ENCODE measurements around the gene BRCC3. TPM values are rescaled to one million over a fixed set of nuclear protein-coding genes. Genes with fewer than 3 reads are reported as not detected.

Gene BRCC3
- total RNA-seq, 3 donors from 2014 or later: 21.7 to 25.6 (median 23.1) TPM

DNA sequence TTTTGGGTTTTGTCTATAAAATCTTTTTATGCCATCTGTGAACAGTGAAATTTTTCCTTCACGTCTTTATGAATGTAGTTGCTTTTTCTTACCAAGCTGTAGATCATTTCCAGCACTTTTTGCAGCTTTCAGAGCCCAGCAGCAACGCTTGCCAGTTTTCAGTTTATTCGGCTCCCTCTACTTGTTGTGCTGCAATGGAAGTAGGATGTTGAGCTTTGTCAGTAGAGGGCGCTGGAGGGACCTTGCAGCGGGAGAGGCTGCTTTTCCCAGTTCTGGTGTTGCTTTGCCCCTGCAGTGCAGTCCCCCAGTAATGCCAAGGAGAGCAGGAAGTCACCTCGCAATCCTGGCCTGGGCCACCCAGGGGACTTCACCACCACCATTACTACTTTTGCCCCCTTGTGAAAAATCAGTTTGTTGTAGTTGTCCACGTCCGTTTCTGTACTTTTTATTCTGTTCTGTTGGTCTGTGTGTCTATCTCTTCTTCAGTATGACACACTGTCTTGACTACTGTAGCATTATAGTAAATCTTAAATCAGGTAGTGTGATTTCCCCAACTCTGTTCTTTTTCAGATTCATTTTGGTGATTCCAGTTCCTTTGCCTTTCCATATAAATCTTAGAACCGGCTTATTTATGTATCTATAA is 22.2 kb upstream of the BRCC3 start:
- Mint-ChIP-seq H3K9me3 (no peaks in the 10 kb centered on the region), H3K27me3 (ENCODE audit: low read depth) (no peaks in the 10 kb centered on the region), H3K4me3 (peak overlapping the region; percentile 11), H3K4me1 (ENCODE audit: low read depth) (peaks cover 30% of the 10 kb centered on the region), H3K36me3 (ENCODE audit: insufficient read depth) (peaks cover 35% of the 10 kb centered on the region)
- ATAC-seq (no peak), DNase-seq (peak; percentile 40)

DNA sequence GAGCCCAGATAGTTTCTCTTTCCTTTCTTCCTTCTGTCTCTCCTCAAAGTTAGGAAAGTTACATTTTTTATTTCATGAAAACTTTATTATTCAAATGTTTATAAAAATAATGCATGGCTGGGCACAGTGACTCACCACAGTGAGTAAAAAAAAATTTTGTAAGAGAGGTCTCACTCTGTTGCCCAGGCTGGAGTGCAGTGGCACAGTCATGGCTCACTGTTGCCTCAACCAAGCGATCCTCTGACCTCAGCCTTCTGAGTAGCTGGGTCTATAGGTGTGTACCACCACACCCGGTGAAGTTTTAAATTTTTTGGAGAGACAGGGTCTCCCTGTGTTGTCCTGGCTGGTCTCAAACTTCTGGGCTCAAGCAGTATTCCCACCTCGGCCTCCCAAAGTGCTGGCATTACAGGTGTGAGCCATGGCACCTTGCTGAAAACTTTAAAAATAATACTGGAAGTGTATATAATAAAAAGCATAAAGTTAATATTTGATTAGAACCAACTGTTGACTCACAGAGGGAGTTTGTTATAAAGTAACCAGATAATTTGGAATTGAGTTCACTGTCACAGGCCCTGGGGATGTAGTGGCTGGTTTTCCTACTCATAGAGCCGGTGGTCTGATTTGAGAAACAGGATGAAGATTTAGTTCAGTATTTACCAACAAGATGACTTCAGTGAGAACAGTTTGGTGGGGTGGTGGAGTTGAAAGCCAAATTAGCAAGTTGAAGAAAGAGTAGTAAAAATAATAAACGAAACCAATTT is 18.4 kb upstream of the BRCC3 start:
- Mint-ChIP-seq H3K4me1 (ENCODE audit: low read depth) (peaks cover 47% of the 10 kb centered on the region), H3K9me3 (no peaks in the 10 kb centered on the region), H3K4me3 (no peak overlapping the region), H3K27me3 (ENCODE audit: low read depth) (no peaks in the 10 kb centered on the region), H3K36me3 (ENCODE audit: insufficient read depth) (peaks cover 27% of the 10 kb centered on the region)
- DNase-seq (no peak), ATAC-seq (no peak)

DNA sequence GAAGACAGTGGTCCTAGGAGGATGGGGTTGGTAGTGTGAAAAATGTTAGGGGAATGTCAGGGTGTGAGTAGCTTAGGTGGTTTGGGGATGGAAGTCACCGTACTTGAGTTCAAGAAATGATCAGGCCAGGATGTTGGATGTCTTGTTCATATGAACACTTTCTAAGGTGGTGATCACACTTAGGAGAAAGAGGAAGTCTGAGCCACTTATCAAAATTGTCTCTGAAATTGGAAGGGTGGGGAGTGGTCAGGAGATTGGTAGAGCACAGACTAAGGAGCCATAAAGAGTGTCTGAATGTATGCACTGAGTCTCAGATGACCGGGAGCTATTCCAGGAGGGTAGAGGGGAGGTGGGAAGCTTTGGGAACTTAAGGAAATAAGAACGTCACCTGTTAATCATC is 17.7 kb upstream of the BRCC3 start:
- H3K27me3 Mint-ChIP-seq (ENCODE audit: low read depth): no peaks in the 10 kb centered on the region

DNA sequence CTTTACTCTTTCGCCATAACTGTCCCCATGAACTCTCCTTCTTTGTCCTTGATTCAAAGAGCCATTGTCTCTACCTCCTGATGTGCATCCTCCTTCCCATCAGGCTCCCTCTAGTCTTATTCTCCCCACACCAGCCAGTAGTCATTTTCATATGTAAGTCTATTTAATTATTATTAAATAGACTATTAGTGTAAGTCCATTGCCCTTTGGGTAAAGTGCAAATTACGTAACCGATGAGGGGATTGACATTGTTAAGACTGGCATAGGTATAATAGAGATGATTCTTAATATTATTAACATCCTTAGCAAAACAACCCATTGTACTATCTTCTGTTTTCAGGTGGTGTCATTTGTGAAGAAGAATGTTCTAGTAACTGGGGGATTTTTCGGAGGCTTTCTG is 17.1 kb upstream of the BRCC3 start:
- Mint-ChIP-seq H3K9me3 (no peaks in the 10 kb centered on the region), H3K4me1 (ENCODE audit: low read depth) (peaks cover 40% of the 10 kb centered on the region)
- ATAC-seq: no peak

More for the DNA sequence above, 17.7 kb upstream of the BRCC3 start:
- no peaks in the 10 kb centered on the region for H3K9me3 Mint-ChIP-seq
- DNase-seq: no peak
- no peak for ATAC-seq
- H3K4me1 Mint-ChIP-seq (ENCODE audit: low read depth): peaks cover 46% of the 10 kb centered on the region
- H3K4me3 Mint-ChIP-seq: no peak overlapping the region
- peaks cover 23% of the 10 kb centered on the region for H3K36me3 Mint-ChIP-seq (ENCODE audit: insufficient read depth)

DNA sequence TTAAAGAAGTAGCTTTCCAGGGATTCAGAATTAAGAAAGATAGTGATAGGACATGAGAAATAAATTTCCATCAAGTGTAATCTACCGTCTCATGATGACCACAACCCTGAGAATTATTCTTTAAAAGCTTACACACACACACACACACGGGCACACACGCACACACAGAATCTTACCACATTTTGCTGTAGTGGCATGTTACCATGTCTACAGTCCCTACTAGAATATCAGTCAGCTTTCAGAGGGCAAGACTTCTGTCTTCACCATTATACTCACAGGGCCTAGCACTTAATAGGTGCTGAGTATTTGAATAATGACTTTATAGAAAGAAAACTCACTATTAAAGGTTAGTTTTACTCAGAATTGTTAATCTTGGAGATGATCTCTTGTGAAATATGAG is 15.8 kb upstream of the BRCC3 start:
- ATAC-seq (no peak), DNase-seq (no peak)
- H3K27me3 Mint-ChIP-seq (ENCODE audit: low read depth): no peaks in the 10 kb centered on the region
- peaks cover 32% of the 10 kb centered on the region for H3K4me1 Mint-ChIP-seq (ENCODE audit: low read depth)
- H3K36me3 Mint-ChIP-seq (ENCODE audit: insufficient read depth): peaks cover 20% of the 10 kb centered on the region
- H3K4me3 Mint-ChIP-seq: no peak overlapping the region
- no peaks in the 10 kb centered on the region for H3K9me3 Mint-ChIP-seq

More for the DNA sequence above, 17.1 kb upstream of the BRCC3 start:
- Mint-ChIP-seq H3K4me3 (no peak overlapping the region), H3K27me3 (ENCODE audit: low read depth) (no peaks in the 10 kb centered on the region), H3K36me3 (ENCODE audit: insufficient read depth) (peaks cover 20% of the 10 kb centered on the region)
- no peak for DNase-seq

DNA sequence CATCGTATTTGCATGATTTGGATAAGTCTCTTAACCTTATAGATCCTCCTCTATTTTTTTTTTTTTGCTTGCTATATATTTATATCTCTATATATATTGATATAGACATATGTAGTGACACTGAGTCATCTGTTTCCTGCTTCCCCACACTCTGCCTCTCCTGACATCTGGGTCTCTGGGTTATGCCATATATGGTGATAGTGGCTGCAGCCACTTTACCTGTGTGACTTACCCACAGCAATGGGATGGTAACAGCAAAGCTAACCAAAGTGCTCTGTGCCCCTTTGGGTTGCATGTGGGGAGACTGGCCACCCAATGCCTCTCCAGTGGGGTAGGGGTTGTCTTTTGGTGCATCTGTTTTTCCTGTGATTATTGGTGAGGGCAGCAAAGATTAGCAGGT is 14.8 kb upstream of the BRCC3 start:
- no peak for DNase-seq
- Mint-ChIP-seq H3K4me1 (ENCODE audit: low read depth) (peaks cover 24% of the 10 kb centered on the region), H3K4me3 (no peak overlapping the region), H3K9me3 (no peaks in the 10 kb centered on the region), H3K27me3 (ENCODE audit: low read depth) (no peaks in the 10 kb centered on the region), H3K36me3 (ENCODE audit: insufficient read depth) (peaks cover 18% of the 10 kb centered on the region)
- ATAC-seq: no peak

DNA sequence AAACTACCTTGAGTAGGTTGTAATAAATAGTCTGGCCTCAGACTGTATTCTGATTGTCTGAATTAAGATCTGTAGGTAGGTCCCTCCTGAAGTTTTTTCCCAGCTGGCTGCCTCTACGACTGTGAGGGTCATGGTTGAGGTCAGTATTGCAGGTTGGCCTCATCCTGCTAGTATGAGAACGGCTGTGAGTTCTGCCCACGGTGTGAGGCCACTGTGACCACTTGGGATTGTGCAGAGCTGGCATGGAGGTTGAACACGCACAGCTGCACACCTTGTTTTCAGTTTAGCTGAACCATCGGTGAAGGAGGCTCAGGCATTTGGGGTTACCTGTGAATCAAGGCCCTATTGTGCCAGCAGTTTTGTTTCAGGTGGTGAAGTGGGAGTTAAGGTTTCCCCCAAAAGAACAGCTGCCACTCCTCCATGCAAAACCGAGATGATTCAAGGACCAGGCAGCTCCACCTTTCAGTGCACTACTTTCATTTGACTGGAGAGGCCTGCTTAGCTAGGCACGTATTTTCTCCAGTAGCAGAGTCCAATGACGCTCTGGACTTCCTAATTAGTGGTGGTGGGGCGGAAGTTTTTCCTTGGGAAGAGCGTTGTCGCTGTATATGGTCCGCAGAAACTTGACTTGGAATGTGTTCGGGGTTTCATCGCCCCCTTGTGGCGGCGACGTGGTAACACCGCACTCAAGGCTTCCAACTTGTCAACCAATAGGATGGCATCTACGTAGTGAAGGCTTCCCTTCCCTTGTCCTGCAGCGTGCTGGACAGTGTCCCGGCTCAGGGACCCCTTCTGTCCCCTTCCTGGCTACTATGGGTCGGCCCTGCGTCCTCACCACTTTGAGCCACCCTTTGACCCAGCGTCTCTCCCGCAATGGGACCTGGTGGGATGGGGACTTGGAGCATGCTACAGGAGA is 14.2 kb upstream of the BRCC3 start:
- H3K4me1 Mint-ChIP-seq (ENCODE audit: low read depth): peaks cover 23% of the 10 kb centered on the region
- H3K36me3 Mint-ChIP-seq (ENCODE audit: insufficient read depth): peaks cover 15% of the 10 kb centered on the region
- no peaks in the 10 kb centered on the region for H3K9me3 Mint-ChIP-seq
- no peaks in the 10 kb centered on the region for H3K27me3 Mint-ChIP-seq (ENCODE audit: low read depth)
- DNase-seq (peak; percentile 41), ATAC-seq (peak; percentile 76 to 83)
- H3K4me3 Mint-ChIP-seq: peak overlapping the region; percentile 45

DNA sequence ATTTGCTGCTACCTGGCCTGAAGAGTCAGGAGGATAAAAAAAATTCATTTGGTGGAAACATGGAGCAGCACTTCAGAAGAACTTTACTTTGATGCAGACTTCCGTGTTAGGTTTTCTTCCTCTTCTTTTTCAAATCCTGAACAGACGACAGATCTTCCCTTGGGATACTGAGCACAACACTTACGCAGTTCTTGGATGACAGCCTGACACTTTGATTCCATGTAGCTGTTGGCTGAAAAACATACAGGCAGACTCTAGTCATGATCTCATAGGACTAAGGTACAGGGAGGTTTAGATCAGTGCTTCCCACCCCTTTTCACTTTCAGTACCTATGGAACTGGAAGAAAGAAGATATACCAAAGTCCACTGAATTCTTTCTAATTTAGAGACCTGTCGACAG is 9.5 kb upstream of the BRCC3 start:
- H3K4me3 Mint-ChIP-seq: no peak overlapping the region
- H3K4me1 Mint-ChIP-seq (ENCODE audit: low read depth): peaks cover 10% of the 10 kb centered on the region
- DNase-seq (no peak), ATAC-seq (no peak)
- H3K27me3 Mint-ChIP-seq (ENCODE audit: low read depth): no peaks in the 10 kb centered on the region
- no peaks in the 10 kb centered on the region for H3K9me3 Mint-ChIP-seq
- peaks cover 4% of the 10 kb centered on the region for H3K36me3 Mint-ChIP-seq (ENCODE audit: insufficient read depth)

DNA sequence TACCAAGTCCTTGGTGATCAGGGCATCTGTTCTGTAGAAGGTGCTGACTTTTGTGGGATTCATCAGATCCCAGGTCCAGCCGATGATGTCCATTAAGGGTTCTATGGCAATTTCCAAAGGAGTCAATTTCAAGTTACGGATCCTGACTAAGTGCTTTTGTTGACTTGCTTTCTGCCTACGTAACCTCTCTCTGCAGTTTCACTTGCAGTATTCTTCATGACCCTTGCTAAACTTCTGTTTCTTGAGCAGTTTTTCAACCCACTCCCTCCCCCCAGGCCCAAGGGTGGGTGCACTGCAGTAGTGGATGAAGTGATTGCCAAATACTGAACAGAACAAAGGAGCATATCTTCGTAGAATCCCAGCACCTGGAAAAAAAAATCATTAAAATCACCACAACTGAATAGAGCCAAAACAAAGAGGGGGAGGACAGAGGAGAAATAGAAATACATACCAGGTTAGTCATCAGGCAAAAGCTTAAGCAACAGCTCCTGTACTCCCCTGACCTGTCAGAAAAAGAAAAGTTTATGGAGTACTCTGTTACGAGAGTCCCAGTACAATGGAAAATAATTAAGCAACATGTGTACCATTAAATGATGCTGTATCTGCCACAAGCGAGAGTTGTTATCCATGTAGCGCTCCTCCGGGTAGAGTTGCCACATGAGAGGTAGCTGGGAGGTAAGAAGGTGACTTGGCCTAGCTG is 6.1 kb upstream of the BRCC3 start:
- Mint-ChIP-seq H3K36me3 (ENCODE audit: insufficient read depth) (peaks cover 5% of the 10 kb centered on the region), H3K27me3 (ENCODE audit: low read depth) (no peaks in the 10 kb centered on the region), H3K4me3 (no peak overlapping the region), H3K9me3 (no peaks in the 10 kb centered on the region), H3K4me1 (ENCODE audit: low read depth) (peaks cover 20% of the 10 kb centered on the region)
- no peak for ATAC-seq
- DNase-seq: no peak

DNA sequence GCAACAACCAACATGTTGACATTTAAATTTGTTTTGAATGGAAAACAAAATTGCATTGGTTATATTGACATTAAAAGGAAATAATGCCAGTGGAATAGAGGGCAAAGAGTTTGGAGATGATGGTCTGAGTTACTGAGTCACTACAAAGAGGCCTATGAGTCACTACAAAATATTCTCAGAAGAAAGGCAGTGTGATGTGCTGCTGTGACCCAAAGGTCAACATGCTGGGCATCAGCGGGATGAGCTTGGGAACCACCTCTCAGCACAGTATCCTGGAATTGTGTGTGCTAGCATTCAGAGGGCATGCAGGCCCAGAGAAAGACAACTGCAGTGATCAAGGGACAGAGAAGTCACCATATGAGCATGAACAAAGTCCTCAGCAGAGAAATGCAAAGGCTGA is 3.1 kb upstream of the BRCC3 start:
- H3K27me3 Mint-ChIP-seq (ENCODE audit: low read depth): no peaks in the 10 kb centered on the region
- H3K9me3 Mint-ChIP-seq: no peaks in the 10 kb centered on the region
- H3K4me3 Mint-ChIP-seq: no peak overlapping the region
- no peak for DNase-seq
- peaks cover 4% of the 10 kb centered on the region for H3K36me3 Mint-ChIP-seq (ENCODE audit: insufficient read depth)
- ATAC-seq: no peak
- H3K4me1 Mint-ChIP-seq (ENCODE audit: low read depth): peaks cover 30% of the 10 kb centered on the region

DNA sequence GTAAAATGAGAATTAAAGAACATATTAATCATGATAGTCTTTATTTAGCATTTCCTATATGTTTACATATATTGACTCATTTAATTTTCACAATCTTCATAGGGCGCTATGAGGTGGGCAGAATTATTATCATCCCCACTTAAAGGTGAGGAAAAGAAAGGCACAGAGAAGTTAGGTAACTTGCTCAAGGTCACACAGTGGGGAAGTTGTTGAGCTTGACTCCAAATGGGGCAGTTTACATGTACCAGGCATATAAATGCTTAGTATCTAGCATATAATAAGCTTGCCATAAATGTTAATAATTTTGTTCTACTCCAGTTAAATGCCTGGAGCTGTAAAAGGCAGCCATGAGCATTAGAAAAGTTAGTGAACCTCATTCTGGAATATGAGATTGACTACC is 1.9 kb upstream of the BRCC3 start:
- Mint-ChIP-seq H3K36me3 (ENCODE audit: insufficient read depth) (peaks cover 12% of the 10 kb centered on the region), H3K4me1 (ENCODE audit: low read depth) (peaks cover 42% of the 10 kb centered on the region), H3K4me3 (peak overlapping the region; percentile 83), H3K27me3 (ENCODE audit: low read depth) (no peaks in the 10 kb centered on the region), H3K9me3 (no peaks in the 10 kb centered on the region)
- ATAC-seq: no peak
- no peak for DNase-seq

DNA sequence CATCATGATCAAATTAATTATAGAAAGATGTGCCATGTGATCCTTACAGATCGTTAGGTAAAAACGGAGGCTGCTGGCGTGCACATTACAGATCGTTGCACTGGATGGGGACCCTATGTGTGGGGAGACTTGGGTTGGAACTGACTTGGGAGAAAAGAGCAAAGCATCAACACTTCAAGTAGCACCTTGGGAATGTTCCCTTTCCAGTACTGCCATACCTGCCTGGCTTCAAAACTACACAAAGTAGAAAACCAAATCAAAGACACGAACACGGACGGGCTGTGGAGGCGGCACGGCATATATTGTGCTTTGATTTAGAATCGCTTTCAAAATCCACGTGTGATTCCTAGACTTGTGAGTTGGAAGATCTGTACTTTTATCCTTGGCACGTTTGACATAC is 1.3 kb upstream of the BRCC3 start:
- H3K4me3 Mint-ChIP-seq: peak overlapping the region; percentile 83
- DNase-seq (no peak), ATAC-seq (no peak)
- no peaks in the 10 kb centered on the region for H3K27me3 Mint-ChIP-seq (ENCODE audit: low read depth)
- peaks cover 13% of the 10 kb centered on the region for H3K36me3 Mint-ChIP-seq (ENCODE audit: insufficient read depth)
- H3K4me1 Mint-ChIP-seq (ENCODE audit: low read depth): peaks cover 43% of the 10 kb centered on the region
- no peaks in the 10 kb centered on the region for H3K9me3 Mint-ChIP-seq

DNA sequence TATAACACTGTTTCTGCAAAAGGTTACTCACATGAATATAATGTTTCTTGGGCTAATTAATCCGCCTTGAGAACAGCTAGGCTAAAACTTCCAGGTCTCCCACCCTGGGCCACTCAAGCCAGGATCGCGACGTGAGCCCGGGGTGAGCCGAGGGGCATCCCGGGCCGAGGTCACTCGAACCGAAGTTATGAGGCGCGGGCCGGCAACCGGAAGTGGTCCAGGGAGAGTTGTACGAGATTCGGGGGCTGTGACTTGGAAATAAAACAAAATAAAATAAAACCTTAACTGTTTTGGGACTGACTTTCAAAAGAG is 689 bp upstream of the BRCC3 start:
- Mint-ChIP-seq H3K36me3 (ENCODE audit: insufficient read depth) (peaks cover 19% of the 10 kb centered on the region), H3K9me3 (no peaks in the 10 kb centered on the region), H3K27me3 (ENCODE audit: low read depth) (no peaks in the 10 kb centered on the region), H3K4me3 (peak overlapping the region; percentile 83), H3K4me1 (ENCODE audit: low read depth) (peaks cover 49% of the 10 kb centered on the region)
- ATAC-seq (no peak), DNase-seq (no peak)

DNA sequence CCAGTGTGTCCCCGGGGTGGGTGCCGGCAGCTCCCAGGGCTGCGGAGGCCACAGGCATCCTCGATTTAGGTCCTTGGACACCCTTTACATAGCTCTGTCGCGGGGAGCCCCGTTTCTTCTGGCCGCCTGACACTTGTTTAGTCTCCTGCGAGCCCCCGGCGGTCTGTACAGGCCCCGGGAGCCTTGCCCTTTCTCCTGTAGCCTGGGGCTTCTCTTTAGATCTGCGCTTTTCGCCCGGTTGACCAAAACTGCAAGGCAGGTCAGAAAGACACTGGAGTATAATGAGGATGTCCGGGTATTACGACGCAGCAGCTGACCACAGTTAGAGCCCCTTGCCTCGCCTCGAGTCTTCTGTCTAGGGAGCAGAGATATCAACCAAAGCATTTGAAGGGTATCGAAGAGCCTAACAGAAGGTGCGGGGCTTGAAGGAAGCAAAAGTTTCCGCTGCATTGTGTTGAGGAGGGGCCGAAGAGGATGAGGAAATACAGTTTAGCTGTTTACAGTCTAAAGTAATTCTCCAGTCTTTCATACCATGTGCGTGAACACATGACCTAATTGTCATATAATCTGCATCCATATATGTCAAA is 479 bp downstream of the BRCC3 start:
- Mint-ChIP-seq H3K4me1 (ENCODE audit: low read depth) (peaks cover 50% of the 10 kb centered on the region), H3K9me3 (no peaks in the 10 kb centered on the region), H3K27me3 (ENCODE audit: low read depth) (no peaks in the 10 kb centered on the region), H3K36me3 (ENCODE audit: insufficient read depth) (peaks cover 20% of the 10 kb centered on the region), H3K4me3 (peak overlapping the region; percentile 92)
- ATAC-seq: no peak
- no peak for DNase-seq
